SK-N-SH treated with all-trans-retinoic acid at 6 μM for 48 hours (cell line): ENCODE measurements around the gene MAGEE1.
A peak's percentile ranks its signal among the peaks of the same experiment; 100 is the strongest.

ENCODE experiments used
- ATAC-seq: fragments of 200-7000 bp; cut with Tn5 transposase; 3 replicates; pipeline ENCODE4 v1.9.1; 2020; ENCODE audit warnings: mild to moderate bottlenecking, moderate library complexity
- ARNTL ChIP-seq: fragments of 450-650 bp; formaldehyde crosslinking; IDR thresholded peaks from 2 replicates; pipeline ENCODE4 v1.5.0; 2020; ENCODE audit warnings: low read depth, mild to moderate bottlenecking, moderate library complexity, borderline replicate concordance
- BACH2 ChIP-seq: fragments of 250-450 bp; sonication (Bioruptor Pico); IDR thresholded peaks from 2 replicates; pipeline ENCODE4 v1.9.0; 2021; ENCODE audit warnings: mild to moderate bottlenecking, borderline replicate concordance
- CREB5 ChIP-seq: fragments of 250-450 bp; sonication (Bioruptor Pico); IDR thresholded peaks from 2 replicates; pipeline ENCODE4 v1.5.1; 2020; ENCODE audit warnings: low read depth, mild to moderate bottlenecking, moderate library complexity
- CSDC2 ChIP-seq: fragments of 250-450 bp; sonication (Bioruptor Pico); IDR thresholded peaks from 2 replicates; pipeline ENCODE4 v1.5.0; 2020; ENCODE audit warnings: mild to moderate bottlenecking, moderate library complexity
- CSRNP3 ChIP-seq: fragments of 250-450 bp; sonication (Bioruptor Pico); IDR thresholded peaks from 2 replicates; pipeline ENCODE4 v1.5.1; 2021; ENCODE audit warnings: mild to moderate bottlenecking, moderate library complexity
- ESRRG ChIP-seq: fragments of 250-450 bp; sonication (Bioruptor Pico); IDR thresholded peaks from 2 replicates; pipeline ENCODE4 v1.6.1; 2021; ENCODE audit warnings: mild to moderate bottlenecking
- GLIS3 ChIP-seq: fragments of 250-450 bp; sonication (Bioruptor Pico); IDR thresholded peaks from 2 replicates; pipeline ENCODE4 v1.5.0; 2020; ENCODE audit warnings: mild to moderate bottlenecking, moderate library complexity
- ISL1 ChIP-seq: fragments of 250-450 bp; sonication (Bioruptor Pico); IDR thresholded peaks from 2 replicates; pipeline ENCODE4 v2.1.2; 2022; ENCODE audit warnings: mild to moderate bottlenecking, moderate library complexity
- OSR1 ChIP-seq: fragments of 250-450 bp; sonication (Bioruptor Pico); IDR thresholded peaks from 2 replicates; pipeline ENCODE4 v1.8.0; 2022; ENCODE audit warnings: moderate library complexity, mild to moderate bottlenecking, inconsistent platforms
- PATZ1 ChIP-seq: fragments of 250-450 bp; sonication (Bioruptor Pico); IDR thresholded peaks from 2 replicates; pipeline ENCODE4 v1.8.0; 2020; ENCODE audit warnings: mild to moderate bottlenecking, moderate library complexity, borderline replicate concordance
- PPARA ChIP-seq: fragments of 250-450 bp; sonication (Bioruptor Pico); IDR thresholded peaks from 2 replicates; pipeline ENCODE4 v1.5.0; 2020; ENCODE audit warnings: mild to moderate bottlenecking, borderline replicate concordance
- SNAI2 ChIP-seq: fragments of 250-450 bp; sonication (Bioruptor Pico); IDR thresholded peaks from 2 replicates; pipeline ENCODE4 v1.5.0; 2020; ENCODE audit warnings: mild to moderate bottlenecking, moderate library complexity
- TCF4 ChIP-seq: fragments of 250-450 bp; sonication (Bioruptor Pico); IDR thresholded peaks from 2 replicates; pipeline ENCODE4 v1.8.0; 2021; ENCODE audit warnings: mild to moderate bottlenecking, moderate library complexity, borderline replicate concordance
- TSHZ2 ChIP-seq: fragments of 250-450 bp; sonication (Bioruptor Pico); IDR thresholded peaks from 2 replicates; pipeline ENCODE4 v1.5.0; 2020; ENCODE audit warnings: mild to moderate bottlenecking, moderate library complexity
- ZC3H10 ChIP-seq: fragments of 250-450 bp; sonication (Bioruptor Pico); IDR thresholded peaks from 2 replicates; pipeline ENCODE4 v1.5.1; 2021; ENCODE audit warnings: mild to moderate bottlenecking, moderate library complexity
- ZFP30 ChIP-seq: fragments of 450-650 bp; formaldehyde crosslinking; IDR thresholded peaks from 2 replicates; pipeline ENCODE4 v1.5.0; 2022; ENCODE audit warnings: mild to moderate bottlenecking, moderate library complexity
- ZNF565 ChIP-seq: fragments of 450-650 bp; formaldehyde crosslinking; conservative IDR thresholded peaks from 2 replicates; pipeline ENCODE4 v1.5.0; 2020; ENCODE audit warnings: low read depth, mild to moderate bottlenecking, moderate library complexity
- ZNF70 ChIP-seq: fragments of 450-650 bp; formaldehyde crosslinking; IDR thresholded peaks from 2 replicates; pipeline ENCODE4 v1.5.0; 2020; ENCODE audit warnings: mild to moderate bottlenecking, moderate library complexity

Gene MAGEE1

GRCh38 chrX:76427560-76428242 lies at the start of gene MAGEE1:
Gene MAGEE1 (plus strand): TSS chrX:76427710. CDS start chrX:76427931, 221 bp downstream.
- TF ChIP-seq BACH2 (CRISPR knock-in tag) = no peak
- no peak for TF ChIP-seq CREB5
- TF ChIP-seq ZNF565 (CRISPR knock-in tag) = no peak
- TF ChIP-seq PPARA (CRISPR knock-in tag) = no peak
- TF ChIP-seq ESRRG (CRISPR knock-in tag) = no peak
- TF ChIP-seq OSR1 (CRISPR knock-in tag) = no peak
- TF ChIP-seq CSRNP3 (CRISPR knock-in tag) = no peak
- TF ChIP-seq TSHZ2 (CRISPR knock-in tag) = no peak
- ATAC-seq = peak; percentile 94

- TF ChIP-seq PPARA (CRISPR knock-in tag) = no peak
- TF ChIP-seq OSR1 (CRISPR knock-in tag) = no peak
- no peak for TF ChIP-seq TCF4 (CRISPR knock-in tag)
- TF ChIP-seq CREB5 = no peak
- ATAC-seq = no peak
These were observed 28.5 kb upstream of the MAGEE1 start for GRCh38 chrX:76398970-76399369.

GRCh38 chrX:76407795-76408194 lies 19.7 kb upstream of the MAGEE1 start:
- ATAC-seq = no peak
- TF ChIP-seq CSDC2 (CRISPR knock-in tag) (no peak), GLIS3 (CRISPR knock-in tag) (no peak), PATZ1 (CRISPR knock-in tag) (no peak), SNAI2 (CRISPR knock-in tag) (no peak), ZC3H10 (CRISPR knock-in tag) (no peak), PPARA (CRISPR knock-in tag) (no peak), ZFP30 (CRISPR knock-in tag) (no peak), ZNF565 (CRISPR knock-in tag) (no peak), BACH2 (CRISPR knock-in tag) (no peak), TCF4 (CRISPR knock-in tag) (no peak), ARNTL (CRISPR knock-in tag) (no peak), ESRRG (CRISPR knock-in tag) (no peak), OSR1 (CRISPR knock-in tag) (no peak), CREB5 (no peak), CSRNP3 (CRISPR knock-in tag) (no peak), ZNF70 (no peak), TSHZ2 (CRISPR knock-in tag) (no peak), ISL1 (no peak)
